Measurements from ENCODE around the gene ZNF579.

ZNF579 gene

GRCh38 chr19:55580628-55581144 is at the start of gene ZNF579:
Gene ZNF579, minus strand, starts transcription at chr19:55580848. Its CDS starts 1,209 bp downstream, at chr19:55579639.
- DNase-seq (ENCODE audit: low spot score) = peak; percentile 90

- no peak for DNase-seq (ENCODE audit: low spot score)
These were observed 45.7 kb upstream of the ZNF579 start for GRCh38 chr19:55626350-55626749.

GRCh38 chr19:55625004-55625326 is 44.3 kb upstream of the ZNF579 start:
- DNase-seq (ENCODE audit: low spot score) = no peak

- peak; percentile 91 for DNase-seq (ENCODE audit: low spot score)
These were observed 43.7 kb upstream of the ZNF579 start, which contains the start of gene ZNF784 for GRCh38 chr19:55624109-55625003. Gene ZNF784, minus strand, starts transcription at chr19:55624566. Its CDS starts 5 bp downstream, at chr19:55624561.

- DNase-seq (ENCODE audit: low spot score) = no peak
These were observed 42.9 kb upstream of the ZNF579 start for GRCh38 chr19:55623561-55623960.

GRCh38 chr19:55623130-55623529 is 42.5 kb upstream of the ZNF579 start:
- no peak for DNase-seq (ENCODE audit: low spot score)

- no peak for DNase-seq (ENCODE audit: low spot score)
These were observed 41.8 kb upstream of the ZNF579 start for GRCh38 chr19:55622242-55622969.

GRCh38 chr19:55621673-55622231 is 41.1 kb upstream of the ZNF579 start:
- DNase-seq (ENCODE audit: low spot score) = no peak

- no peak for DNase-seq (ENCODE audit: low spot score)
These were observed 40.6 kb upstream of the ZNF579 start for GRCh38 chr19:55621205-55621672.

- no peak for DNase-seq (ENCODE audit: low spot score)
These were observed 40.0 kb upstream of the ZNF579 start for GRCh38 chr19:55620410-55621204.

GRCh38 chr19:55619286-55619685 is 38.6 kb upstream of the ZNF579 start:
- DNase-seq (ENCODE audit: low spot score) = no peak

- DNase-seq (ENCODE audit: low spot score) = no peak
These were observed 37.8 kb upstream of the ZNF579 start for GRCh38 chr19:55618426-55618825.

GRCh38 chr19:55617426-55617825 is 36.8 kb upstream of the ZNF579 start:
- no peak for DNase-seq (ENCODE audit: low spot score)

- no peak for DNase-seq (ENCODE audit: low spot score)
These were observed 35.8 kb upstream of the ZNF579 start for GRCh38 chr19:55616395-55616875.

- no peak for DNase-seq (ENCODE audit: low spot score)
These were observed 35.1 kb upstream of the ZNF579 start for GRCh38 chr19:55615543-55616394.

GRCh38 chr19:55614711-55615542 is 34.3 kb upstream of the ZNF579 start:
- DNase-seq (ENCODE audit: low spot score) = no peak

GRCh38 chr19:55613930-55614710 is 33.5 kb upstream of the ZNF579 start:
- DNase-seq (ENCODE audit: low spot score) = no peak

- DNase-seq (ENCODE audit: low spot score) = no peak
These were observed 32.7 kb upstream of the ZNF579 start for GRCh38 chr19:55613396-55613795.

Measured in kidney tubule cell (primary cell).